Endodermal cell (in vitro differentiated cells): ENCODE results near the gene CASZ1. TPM values are rescaled to one million over a fixed set of nuclear protein-coding genes. Genes with fewer than 3 reads are reported as not detected.

Experiments
- DNase-seq: peaks from one replicate; pipeline ENCODE4 v3.0.0-alpha.2; 2017
- H3K27ac ChIP-seq: 2 replicates; pipeline ENCODE4 v1.5.1; 2013; ENCODE audit warnings: mild to moderate bottlenecking, low read depth, low read length, moderate library complexity
- H3K27me3 ChIP-seq: 2 replicates; pipeline ENCODE4 v1.6.1; 2013; ENCODE audit warnings: mild to moderate bottlenecking, low read length, moderate library complexity; ENCODE audit not compliant: insufficient read depth, control insufficient read depth, poor library complexity, severe bottlenecking
- H3K36me3 ChIP-seq: 2 replicates; pipeline ENCODE4 v1.7.0; 2013; ENCODE audit warnings: mild to moderate bottlenecking, low read length, moderate library complexity; ENCODE audit not compliant: control insufficient read depth, insufficient read depth
- H3K4me1 ChIP-seq: one replicate; pipeline ENCODE4 v1.7.0; 2013; ENCODE audit warnings: low read length; ENCODE audit not compliant: control insufficient read depth, insufficient read depth
- H3K4me3 ChIP-seq: 2 replicates; pipeline ENCODE4 v1.5.1; 2013; ENCODE audit warnings: mild to moderate bottlenecking, low read length, moderate library complexity
- H3K9ac ChIP-seq: 2 replicates; pipeline ENCODE4 v1.6.1; 2013; ENCODE audit warnings: mild to moderate bottlenecking, low read length, moderate library complexity; ENCODE audit not compliant: poor library complexity, severe bottlenecking; ENCODE audit errors: extremely low read depth
- H3K9me3 ChIP-seq: 2 replicates; pipeline ENCODE4 v1.6.1; 2013; ENCODE audit warnings: mild to moderate bottlenecking, low read length, moderate library complexity; ENCODE audit not compliant: control insufficient read depth
- H3K27ac Mint-ChIP-seq: 2 replicates; pipeline ENCODE4 v1.8.0; 2020; ENCODE audit warnings: mixed read lengths
- H3K27me3 Mint-ChIP-seq: 2 replicates; pipeline ENCODE4 v1.8.0; 2021; ENCODE audit warnings: mild to moderate bottlenecking, mixed read lengths; ENCODE audit not compliant: insufficient read depth
- H3K36me3 Mint-ChIP-seq: 2 replicates; pipeline ENCODE4 v1.8.0; 2020; ENCODE audit warnings: low read depth, mixed read lengths
- H3K4me1 Mint-ChIP-seq: 2 replicates; pipeline ENCODE4 v1.8.0; 2020; ENCODE audit warnings: mixed read lengths
- H3K4me3 Mint-ChIP-seq: 2 replicates; pipeline ENCODE4 v1.8.0; 2020; ENCODE audit warnings: mild to moderate bottlenecking, moderate library complexity, mixed read lengths
- H3K9me3 Mint-ChIP-seq: 2 replicates; pipeline ENCODE4 v1.8.0; 2020; ENCODE audit warnings: mild to moderate bottlenecking, mixed read lengths
- WGBS, 2 experiments: methylation state at CpG; one replicate each; pipeline versions ENCODE4 v1.1.5 to v1.1.7; 2013; ENCODE audit warnings: missing lambda C conversion rate in 2 of 2, mixed read lengths in 1 of 2; ENCODE audit not compliant: insufficient coverage in 1 of 2, insufficient read length in 1 of 2; 5-methylcytosine and 5-hydroxymethylcytosine counted together
- total RNA-seq, 2 donors: library from RNA; stranded (reverse); fragmentation: NEBNext Ultra II Directional in 1 of 2; extraction: Animal tissue kit (Norgen Biotek cat#: 25700) in 1 of 2; gene quantifications; 2 replicates in 1 of 2; 3 replicates in 1 of 2; pipeline ENCODE4 v1.2.1, GENCODE V29; 2021
- TF ChIP-seq, protein P1 (sequence below): fragments of 200-600 bp; sonication (generic); conservative IDR thresholded peaks from 2 replicates; pipeline ENCODE4 v1.5.0; 2021; ENCODE audit warnings: antibody characterized with exemption, mild to moderate bottlenecking

The CASZ1 gene
- total RNA-seq, 2 donors from 2014 or later = 3.5 to 5.9 TPM

DNA sequence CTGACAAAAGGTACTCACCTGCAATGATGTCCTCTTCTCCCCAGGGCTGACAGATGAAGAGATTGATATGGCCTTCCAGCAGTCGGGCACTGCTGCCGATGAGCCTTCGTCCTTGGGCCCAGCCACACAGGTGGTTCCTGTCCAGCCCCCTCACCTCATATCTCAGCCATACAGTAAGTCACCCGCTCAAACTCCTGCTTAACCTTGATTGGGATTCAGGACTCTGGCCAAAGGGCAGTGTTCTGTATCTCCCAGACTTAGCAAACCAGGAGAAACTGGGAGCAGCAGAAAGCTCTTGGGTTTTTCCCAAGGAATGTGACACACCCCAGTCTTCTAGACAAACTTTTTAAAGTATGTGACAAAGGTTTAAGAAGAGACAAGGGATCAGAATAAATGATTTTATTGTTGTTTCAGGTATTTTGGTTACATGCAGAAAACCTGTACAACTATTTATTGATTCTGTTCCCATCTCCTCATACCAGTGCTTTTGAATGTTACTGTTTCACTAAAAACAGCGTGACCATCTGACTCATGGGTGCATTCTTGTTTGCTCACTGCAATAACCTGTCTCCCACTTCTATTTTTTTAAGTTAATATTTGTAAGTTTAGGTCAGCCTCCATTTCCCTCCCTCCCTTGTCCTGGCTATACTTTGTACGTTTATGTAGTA is 197.1 kb downstream of the CASZ1 start:
- Histone ChIP-seq H3K9me3 (no peaks in the 10 kb centered on the region), H3K9ac (no peak overlapping the region), H3K27me3 (no peaks in the 10 kb centered on the region), H3K27ac (no peak overlapping the region), H3K4me1 (peaks cover 12% of the 10 kb centered on the region), H3K4me3 (no peak overlapping the region), H3K36me3 (peaks cover 2% of the 10 kb centered on the region)
- Mint-ChIP-seq H3K4me1 (peaks cover 37% of the 10 kb centered on the region), H3K27me3 (no peaks in the 10 kb centered on the region), H3K4me3 (no peak overlapping the region), H3K27ac (no peak overlapping the region), H3K9me3 (no peaks in the 10 kb centered on the region), H3K36me3 (peaks cover 9% of the 10 kb centered on the region)
- 91 to 95% methylated on average over 4 to 6 of the region's 6 CpGs for WGBS, 2 experiments
- DNase-seq = no peak
- TF ChIP-seq, protein P1, sequence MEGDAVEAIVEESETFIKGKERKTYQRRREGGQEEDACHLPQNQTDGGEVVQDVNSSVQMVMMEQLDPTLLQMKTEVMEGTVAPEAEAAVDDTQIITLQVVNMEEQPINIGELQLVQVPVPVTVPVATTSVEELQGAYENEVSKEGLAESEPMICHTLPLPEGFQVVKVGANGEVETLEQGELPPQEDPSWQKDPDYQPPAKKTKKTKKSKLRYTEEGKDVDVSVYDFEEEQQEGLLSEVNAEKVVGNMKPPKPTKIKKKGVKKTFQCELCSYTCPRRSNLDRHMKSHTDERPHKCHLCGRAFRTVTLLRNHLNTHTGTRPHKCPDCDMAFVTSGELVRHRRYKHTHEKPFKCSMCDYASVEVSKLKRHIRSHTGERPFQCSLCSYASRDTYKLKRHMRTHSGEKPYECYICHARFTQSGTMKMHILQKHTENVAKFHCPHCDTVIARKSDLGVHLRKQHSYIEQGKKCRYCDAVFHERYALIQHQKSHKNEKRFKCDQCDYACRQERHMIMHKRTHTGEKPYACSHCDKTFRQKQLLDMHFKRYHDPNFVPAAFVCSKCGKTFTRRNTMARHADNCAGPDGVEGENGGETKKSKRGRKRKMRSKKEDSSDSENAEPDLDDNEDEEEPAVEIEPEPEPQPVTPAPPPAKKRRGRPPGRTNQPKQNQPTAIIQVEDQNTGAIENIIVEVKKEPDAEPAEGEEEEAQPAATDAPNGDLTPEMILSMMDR = no peak

DNA sequence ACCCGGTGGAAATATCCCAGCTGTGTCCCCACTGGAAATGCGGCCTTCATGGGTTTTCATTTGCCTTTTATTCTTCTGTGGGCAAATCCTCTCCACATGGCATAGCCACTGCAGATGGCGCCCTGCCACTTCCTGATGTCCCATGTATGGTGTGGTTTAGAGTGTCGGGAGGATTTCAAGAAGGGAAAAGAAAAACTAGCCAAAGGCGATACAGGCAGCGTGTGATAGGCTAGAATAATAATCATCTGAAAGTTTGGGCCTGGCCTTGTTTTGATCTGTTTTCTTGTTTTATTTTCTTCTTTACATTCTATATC is 198.1 kb downstream of the CASZ1 start:
- Mint-ChIP-seq H3K4me3 (no peak overlapping the region), H3K9me3 (no peaks in the 10 kb centered on the region), H3K27me3 (no peaks in the 10 kb centered on the region), H3K27ac (no peak overlapping the region), H3K36me3 (peaks cover 6% of the 10 kb centered on the region), H3K4me1 (peaks cover 32% of the 10 kb centered on the region)
- 90 to 96% methylated on average over 2 to 6 of the region's 6 CpGs for WGBS, 2 experiments
- peaks cover 10% of the 10 kb centered on the region for H3K4me1 ChIP-seq
- no peak overlapping the region for H3K9ac ChIP-seq
- no peak overlapping the region for H3K4me3 ChIP-seq
- peaks cover 2% of the 10 kb centered on the region for H3K36me3 ChIP-seq
- no peaks in the 10 kb centered on the region for H3K9me3 ChIP-seq
- peak overlapping the region; percentile 39 for H3K27ac ChIP-seq
- H3K27me3 ChIP-seq = no peaks in the 10 kb centered on the region
- TF ChIP-seq, protein P1 = no peak
- no peak for DNase-seq

DNA sequence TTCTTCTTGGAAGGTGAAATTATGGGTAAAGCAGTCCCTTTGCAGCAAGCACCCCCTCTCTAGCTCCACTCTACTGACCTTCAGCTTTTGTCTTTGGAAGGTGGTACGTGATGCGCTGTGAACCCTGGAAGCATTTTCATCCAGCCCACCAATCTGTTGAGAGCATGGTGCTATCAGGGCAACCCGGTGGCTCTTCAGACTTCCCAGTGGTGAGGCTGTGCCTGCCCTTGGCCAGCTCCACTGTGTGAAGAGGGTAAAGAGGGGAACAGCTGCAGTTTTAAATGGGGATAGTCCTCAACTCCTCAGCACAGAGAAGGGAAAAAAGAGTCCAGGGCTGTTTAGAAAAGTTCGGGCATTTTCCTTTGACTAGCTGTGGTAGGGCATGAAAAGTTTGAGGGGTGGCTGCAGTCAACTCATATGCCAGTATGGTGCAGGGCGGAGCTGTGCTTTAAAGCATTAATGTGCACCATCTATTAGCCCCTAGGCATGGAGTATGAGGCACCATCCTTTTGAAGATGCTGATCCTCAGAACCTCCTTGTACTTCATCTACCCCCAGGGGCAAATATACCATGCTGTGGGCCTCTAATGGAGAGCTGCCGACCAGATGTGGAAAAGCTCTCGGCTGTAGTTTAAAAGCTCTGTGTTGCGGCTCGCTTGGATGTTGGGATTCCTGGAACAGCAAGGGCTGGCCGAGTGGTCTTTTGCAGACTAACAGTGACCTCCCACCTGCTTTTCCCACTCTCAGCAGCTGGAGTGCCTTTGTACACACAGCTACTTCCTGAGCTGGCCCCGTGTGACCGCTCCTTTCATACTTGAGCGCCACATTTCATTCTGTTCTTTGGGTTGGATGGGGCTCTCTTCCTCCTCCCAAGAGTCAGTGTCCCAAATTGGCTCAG is 198.7 kb downstream of the CASZ1 start:
- H3K27ac ChIP-seq = peak overlapping the region; percentile 39
- TF ChIP-seq, protein P1 = no peak
- peaks cover 6% of the 10 kb centered on the region for H3K36me3 Mint-ChIP-seq
- no peaks in the 10 kb centered on the region for H3K9me3 ChIP-seq
- H3K27me3 Mint-ChIP-seq = no peaks in the 10 kb centered on the region
- no peak overlapping the region for H3K9ac ChIP-seq
- peaks cover 2% of the 10 kb centered on the region for H3K36me3 ChIP-seq
- no peak overlapping the region for H3K4me3 Mint-ChIP-seq
- WGBS, 2 experiments = 93 to 95% methylated on average over 8 to 13 of the region's 13 CpGs
- no peaks in the 10 kb centered on the region for H3K27me3 ChIP-seq
- no peaks in the 10 kb centered on the region for H3K9me3 Mint-ChIP-seq
- H3K4me1 ChIP-seq = peaks cover 6% of the 10 kb centered on the region
- no peak overlapping the region for H3K4me3 ChIP-seq
- H3K27ac Mint-ChIP-seq = no peak overlapping the region
- H3K4me1 Mint-ChIP-seq = peaks cover 32% of the 10 kb centered on the region
- DNase-seq = no peak
